ENCODE data around the gene PON2. TPM values are rescaled to one million over a fixed set of nuclear protein-coding genes. Genes with fewer than 3 reads are reported as not detected.

The PON2 gene
- total RNA-seq, 2 donors from 2014 or later = 66.3 to 66.8 TPM

GRCh38 chr7:95444796-95445195 is 10.0 kb upstream of the PON2 start:
- Mint-ChIP-seq H3K27ac (no peak overlapping the region), H3K4me3 (no peak overlapping the region), H3K9me3 (no peaks in the 10 kb centered on the region), H3K27me3 (ENCODE audit: insufficient read depth) (no peaks in the 10 kb centered on the region), H3K36me3 (ENCODE audit: low read depth) (no peaks in the 10 kb centered on the region), H3K4me1 (peaks cover 15% of the 10 kb centered on the region)
- Histone ChIP-seq H3K27me3 (ENCODE audit: control insufficient read depth, insufficient read depth, low read length, poor library complexity, severe bottlenecking) (no peaks in the 10 kb centered on the region), H3K9ac (ENCODE audit: extremely low read depth, low read length, poor library complexity, severe bottlenecking) (no peak overlapping the region), H3K4me1 (ENCODE audit: control insufficient read depth, insufficient read depth, low read length) (peaks cover 4% of the 10 kb centered on the region), H3K4me3 (ENCODE audit: low read length) (no peak overlapping the region), H3K27ac (ENCODE audit: low read depth, low read length) (no peak overlapping the region), H3K36me3 (ENCODE audit: control insufficient read depth, insufficient read depth, low read length) (no peaks in the 10 kb centered on the region), H3K9me3 (ENCODE audit: control insufficient read depth, low read length) (no peaks in the 10 kb centered on the region)
- no peak for DNase-seq
- TF ChIP-seq, protein P1, sequence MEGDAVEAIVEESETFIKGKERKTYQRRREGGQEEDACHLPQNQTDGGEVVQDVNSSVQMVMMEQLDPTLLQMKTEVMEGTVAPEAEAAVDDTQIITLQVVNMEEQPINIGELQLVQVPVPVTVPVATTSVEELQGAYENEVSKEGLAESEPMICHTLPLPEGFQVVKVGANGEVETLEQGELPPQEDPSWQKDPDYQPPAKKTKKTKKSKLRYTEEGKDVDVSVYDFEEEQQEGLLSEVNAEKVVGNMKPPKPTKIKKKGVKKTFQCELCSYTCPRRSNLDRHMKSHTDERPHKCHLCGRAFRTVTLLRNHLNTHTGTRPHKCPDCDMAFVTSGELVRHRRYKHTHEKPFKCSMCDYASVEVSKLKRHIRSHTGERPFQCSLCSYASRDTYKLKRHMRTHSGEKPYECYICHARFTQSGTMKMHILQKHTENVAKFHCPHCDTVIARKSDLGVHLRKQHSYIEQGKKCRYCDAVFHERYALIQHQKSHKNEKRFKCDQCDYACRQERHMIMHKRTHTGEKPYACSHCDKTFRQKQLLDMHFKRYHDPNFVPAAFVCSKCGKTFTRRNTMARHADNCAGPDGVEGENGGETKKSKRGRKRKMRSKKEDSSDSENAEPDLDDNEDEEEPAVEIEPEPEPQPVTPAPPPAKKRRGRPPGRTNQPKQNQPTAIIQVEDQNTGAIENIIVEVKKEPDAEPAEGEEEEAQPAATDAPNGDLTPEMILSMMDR (conservative IDR thresholded peaks at IDR 0.05) = no peak
- 86 to 88% methylated on average over 1 to 2 of the region's 2 CpGs for WGBS, 2 experiments (ENCODE audit: insufficient coverage in 1 of 2, insufficient read length in 1 of 2)

GRCh38 chr7:95441042-95441823 is 6.4 kb upstream of the PON2 start:
- Histone ChIP-seq H3K4me3 (ENCODE audit: low read length) (no peak overlapping the region), H3K9me3 (ENCODE audit: control insufficient read depth, low read length) (no peaks in the 10 kb centered on the region), H3K4me1 (ENCODE audit: control insufficient read depth, insufficient read depth, low read length) (peaks cover 4% of the 10 kb centered on the region), H3K36me3 (ENCODE audit: control insufficient read depth, insufficient read depth, low read length) (no peaks in the 10 kb centered on the region), H3K9ac (ENCODE audit: extremely low read depth, low read length, poor library complexity, severe bottlenecking) (no peak overlapping the region), H3K27me3 (ENCODE audit: control insufficient read depth, insufficient read depth, low read length, poor library complexity, severe bottlenecking) (no peaks in the 10 kb centered on the region), H3K27ac (ENCODE audit: low read depth, low read length) (no peak overlapping the region)
- Mint-ChIP-seq H3K4me1 (peaks cover 15% of the 10 kb centered on the region), H3K9me3 (no peaks in the 10 kb centered on the region), H3K4me3 (no peak overlapping the region), H3K27ac (peak overlapping the region; percentile 77), H3K36me3 (ENCODE audit: low read depth) (no peaks in the 10 kb centered on the region), H3K27me3 (ENCODE audit: insufficient read depth) (no peaks in the 10 kb centered on the region)
- WGBS, 2 experiments (ENCODE audit: insufficient coverage in 1 of 2, insufficient read length in 1 of 2) = 83 to 89% methylated on average over 3 to 6 of the region's 7 CpGs
- TF ChIP-seq, protein P1 (conservative IDR thresholded peaks at IDR 0.05) = no peak
- DNase-seq = no peak

DNA sequence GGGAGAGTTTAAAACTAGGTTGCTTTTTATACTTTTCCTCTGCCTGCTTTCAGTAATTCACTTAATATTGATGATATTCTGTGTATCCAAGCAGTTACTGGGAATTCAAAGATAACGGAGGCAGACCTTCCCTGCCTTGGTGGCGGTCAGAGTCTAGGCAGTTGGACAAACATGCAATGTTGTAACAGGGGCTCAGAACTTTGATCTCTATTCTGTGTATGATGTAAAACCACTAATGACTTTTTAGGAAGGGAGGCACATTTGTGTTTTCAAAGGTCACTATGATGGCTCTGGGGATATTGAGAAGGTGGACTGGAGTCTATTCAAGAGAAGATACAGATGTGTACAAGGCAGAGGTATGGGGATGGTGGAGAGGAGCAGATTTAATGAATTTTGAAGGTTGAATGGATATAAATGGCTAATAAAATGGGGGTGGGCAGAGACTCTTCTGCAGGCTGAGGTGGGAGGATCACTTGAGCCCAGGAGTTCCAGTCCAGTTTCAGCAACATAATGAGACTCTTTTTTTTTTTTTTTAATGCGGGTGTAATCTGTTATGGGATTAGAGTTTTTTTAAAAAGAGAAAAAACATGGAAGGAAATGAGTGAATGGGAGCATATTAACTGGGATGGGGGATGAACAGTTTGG is 5.7 kb upstream of the PON2 start:
- H3K36me3 ChIP-seq (ENCODE audit: control insufficient read depth, insufficient read depth, low read length) = no peaks in the 10 kb centered on the region
- WGBS, 2 experiments (ENCODE audit: insufficient coverage in 1 of 2, insufficient read length in 1 of 2) = 95 to 100% methylated on average over 1 to 3 of the region's 3 CpGs
- Mint-ChIP-seq H3K36me3 (ENCODE audit: low read depth) (no peaks in the 10 kb centered on the region), H3K27me3 (ENCODE audit: insufficient read depth) (no peaks in the 10 kb centered on the region), H3K27ac (peak overlapping the region; percentile 77), H3K9me3 (no peaks in the 10 kb centered on the region), H3K4me1 (peaks cover 15% of the 10 kb centered on the region), H3K4me3 (no peak overlapping the region)
- TF ChIP-seq, protein P1 (conservative IDR thresholded peaks at IDR 0.05) = no peak
- H3K27ac ChIP-seq (ENCODE audit: low read depth, low read length) = no peak overlapping the region
- no peaks in the 10 kb centered on the region for H3K27me3 ChIP-seq (ENCODE audit: control insufficient read depth, insufficient read depth, low read length, poor library complexity, severe bottlenecking)
- no peak overlapping the region for H3K4me3 ChIP-seq (ENCODE audit: low read length)
- H3K9me3 ChIP-seq (ENCODE audit: control insufficient read depth, low read length) = no peaks in the 10 kb centered on the region
- H3K9ac ChIP-seq (ENCODE audit: extremely low read depth, low read length, poor library complexity, severe bottlenecking) = no peak overlapping the region
- peaks cover 4% of the 10 kb centered on the region for H3K4me1 ChIP-seq (ENCODE audit: control insufficient read depth, insufficient read depth, low read length)
- no peak for DNase-seq
